ENCODE data around the gene BST1.
"Not testable (repeated sequence)": the region's sequence is repeated elsewhere in the genome, so short reads cannot be mapped to it uniquely, and the experiment has no call there.

BST1 gene

GRCh38 chr4:15711762-15712161 is 8.9 kb downstream of the BST1 start:
- no peak for DNase-seq (ENCODE audit: low read depth)

GRCh38 chr4:15712214-15712613 is 9.3 kb downstream of the BST1 start:
- no peak for DNase-seq (ENCODE audit: low read depth)

- no peak for DNase-seq (ENCODE audit: low read depth)
Measured at GRCh38 chr4:15714141-15714540, 11.3 kb downstream of the BST1 start.

DNA sequence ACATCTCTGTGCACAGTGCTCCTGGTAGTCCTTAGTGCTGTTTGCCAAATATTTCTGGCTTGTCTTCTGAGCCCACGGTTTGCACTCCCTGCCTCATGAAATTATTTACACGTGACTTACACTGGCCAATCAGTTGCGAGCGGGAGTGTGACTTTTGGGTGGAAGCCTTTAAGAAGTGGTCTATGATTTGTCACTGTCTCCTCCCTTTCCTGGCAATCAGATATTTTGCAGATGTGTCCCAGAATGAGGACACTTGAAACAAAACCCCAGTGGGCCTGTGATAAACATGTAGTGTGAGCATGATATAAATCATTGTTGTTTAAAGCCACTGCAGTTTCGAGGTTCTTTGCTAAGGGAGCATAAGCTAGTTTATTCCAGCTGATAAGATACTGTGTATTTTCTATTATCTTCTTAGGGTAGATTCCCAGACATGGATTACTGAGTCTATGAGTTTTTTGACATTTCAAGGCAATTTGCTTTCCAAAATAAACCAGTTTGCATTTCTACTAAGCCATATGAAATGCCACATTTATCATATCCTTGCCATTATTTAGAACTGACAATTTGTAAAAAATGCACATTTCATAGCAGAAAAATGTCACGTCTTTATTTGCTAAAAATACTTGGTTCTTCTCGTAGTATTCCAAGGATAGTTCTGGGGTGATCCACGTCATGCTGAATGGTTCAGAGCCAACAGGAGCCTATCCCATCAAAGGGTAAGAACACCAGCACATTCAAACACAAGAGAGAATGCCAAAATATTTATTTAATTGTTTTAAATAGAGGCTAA is 12.0 kb downstream of the BST1 start:
- DNase-seq (ENCODE audit: low read depth) = no peak

- no peak for DNase-seq (ENCODE audit: low read depth)
Measured at GRCh38 chr4:15716115-15716514, 13.2 kb downstream of the BST1 start.

DNA sequence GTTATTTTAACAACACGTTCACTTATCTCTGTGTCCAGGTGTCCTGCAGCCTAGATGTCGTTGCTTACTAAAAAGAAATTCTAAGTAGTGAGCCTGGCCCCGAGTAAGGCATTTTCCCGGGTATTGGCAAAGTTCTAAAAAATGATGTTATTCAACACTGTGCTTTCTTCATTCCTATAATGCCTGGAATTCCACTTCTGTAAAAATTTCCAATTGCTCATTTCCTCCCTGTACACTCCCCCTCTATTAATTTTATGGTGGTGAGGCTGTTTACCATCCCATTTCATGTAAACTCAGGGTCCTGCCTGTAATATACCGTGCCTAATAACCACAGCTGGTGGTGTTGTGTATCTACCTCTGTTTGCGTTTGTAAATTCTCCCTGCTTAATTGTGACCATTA is 14.2 kb downstream of the BST1 start:
- no peak for DNase-seq (ENCODE audit: low read depth)

GRCh38 chr4:15717657-15718416 is 15.0 kb downstream of the BST1 start:
- DNase-seq (ENCODE audit: low read depth) = no peak

GRCh38 chr4:15718465-15718864 is 15.6 kb downstream of the BST1 start:
- no peak for DNase-seq (ENCODE audit: low read depth)

- DNase-seq (ENCODE audit: low read depth) = no peak
Measured at GRCh38 chr4:15718959-15719358, 16.1 kb downstream of the BST1 start.

DNA sequence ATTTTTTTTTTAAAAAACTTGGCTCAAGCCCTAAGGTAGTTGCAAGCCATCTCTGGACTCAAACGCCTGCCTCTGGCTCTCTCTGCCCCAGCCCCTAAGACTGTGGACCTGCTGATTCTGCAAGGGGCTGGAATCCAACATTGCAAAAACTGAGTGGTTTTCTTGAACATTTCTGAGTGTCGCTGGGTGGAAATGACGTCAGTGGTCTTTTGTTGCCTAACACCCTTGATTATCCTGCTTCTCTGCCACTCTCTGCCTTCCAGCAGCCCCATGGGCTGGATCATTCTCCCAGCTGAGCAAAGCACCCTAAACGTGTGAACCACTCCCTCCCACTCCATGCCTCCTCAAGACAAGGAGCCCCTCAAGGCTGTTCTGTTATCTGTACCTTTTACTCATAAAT is 16.6 kb downstream of the BST1 start:
- no peak for DNase-seq (ENCODE audit: low read depth)

GRCh38 chr4:15720851-15721250 is 18.0 kb downstream of the BST1 start:
- no peak for DNase-seq (ENCODE audit: low read depth)

- no peak for DNase-seq (ENCODE audit: low read depth)
Measured at GRCh38 chr4:15725608-15726007, 22.7 kb downstream of the BST1 start.

DNA sequence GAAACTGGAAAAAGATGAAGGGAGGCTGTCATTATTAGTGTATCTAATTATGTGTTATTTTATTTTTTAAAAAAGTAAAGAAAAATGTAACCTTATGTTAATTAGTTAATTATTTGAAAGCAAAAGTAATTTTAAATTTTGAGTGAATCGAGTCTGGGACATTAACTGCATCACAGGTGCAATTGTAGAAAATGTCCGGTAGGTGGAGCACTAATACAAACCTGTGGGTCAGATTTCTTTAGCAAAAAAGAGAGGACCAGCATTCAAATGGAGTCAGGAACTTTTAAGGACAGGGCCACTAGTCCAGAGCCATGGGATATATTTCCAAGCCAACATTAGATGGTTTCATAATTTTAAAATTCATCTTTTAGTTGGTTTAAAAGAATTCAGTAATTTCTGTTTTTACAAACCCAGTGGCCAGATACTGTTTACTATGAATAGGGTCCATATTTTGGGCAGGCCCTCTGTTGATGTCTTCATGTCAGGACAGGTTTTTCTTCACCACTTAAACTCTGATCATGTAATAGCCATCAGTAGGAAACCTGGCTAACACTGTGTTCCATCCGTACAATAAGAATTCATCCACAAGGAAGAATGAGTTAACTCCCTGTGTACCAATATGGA is 27.2 kb downstream of the BST1 start:
- no peak for DNase-seq (ENCODE audit: low read depth)

GRCh38 chr4:15733061-15733460 is 30.2 kb downstream of the BST1 start:
- not testable (repeated sequence) for DNase-seq (ENCODE audit: low read depth)

DNA sequence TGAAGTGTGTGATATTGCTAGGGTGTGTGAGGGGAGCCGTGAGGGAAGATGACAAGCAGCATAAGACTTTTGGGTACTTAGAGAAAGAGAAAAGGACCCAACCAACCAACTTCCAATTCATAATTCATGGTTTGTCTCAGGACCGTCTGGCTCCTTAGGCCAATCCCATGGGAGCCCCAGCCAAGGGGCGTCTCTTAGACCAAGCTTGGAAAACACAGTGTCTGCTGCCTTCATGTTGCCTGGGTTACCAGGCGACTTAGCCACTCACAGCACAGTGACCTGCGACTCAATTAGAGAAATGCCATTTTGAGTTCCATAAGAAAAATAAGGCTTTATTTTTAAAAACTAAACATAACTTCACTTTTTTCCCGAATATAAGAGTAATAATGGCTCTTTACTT is 32.7 kb downstream of the BST1 start:
- DNase-seq (ENCODE audit: low read depth) = no peak

DNA sequence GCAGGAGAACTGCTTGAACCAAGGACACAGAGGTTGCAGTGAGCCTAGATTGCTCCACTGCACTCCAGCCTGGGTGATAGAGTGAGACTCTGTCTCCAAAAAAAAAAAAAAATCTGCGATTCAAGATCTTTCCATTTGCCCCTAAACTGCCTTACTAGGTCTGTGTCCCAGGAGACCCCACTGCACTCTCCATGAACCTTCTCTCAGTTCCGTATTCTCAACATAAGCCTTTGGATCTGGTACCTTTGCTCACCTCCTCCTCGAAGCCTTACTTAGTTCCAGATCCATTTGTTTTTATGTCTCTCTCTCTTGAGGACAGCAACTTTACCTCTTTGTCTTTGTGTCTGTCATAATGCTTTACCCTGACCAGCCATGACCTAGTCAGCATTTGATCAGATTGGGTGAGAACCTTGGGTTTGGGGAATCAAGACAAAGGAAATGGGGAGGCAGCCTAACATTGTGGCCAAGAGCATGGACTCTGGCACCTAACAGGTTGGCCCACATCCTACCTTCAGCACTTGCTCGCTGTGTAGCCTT is 33.7 kb downstream of the BST1 start:
- DNase-seq (ENCODE audit: low read depth) = no peak

GRCh38 chr4:15737255-15737654 is 34.4 kb downstream of the BST1 start:
- no peak for DNase-seq (ENCODE audit: low read depth)

DNA sequence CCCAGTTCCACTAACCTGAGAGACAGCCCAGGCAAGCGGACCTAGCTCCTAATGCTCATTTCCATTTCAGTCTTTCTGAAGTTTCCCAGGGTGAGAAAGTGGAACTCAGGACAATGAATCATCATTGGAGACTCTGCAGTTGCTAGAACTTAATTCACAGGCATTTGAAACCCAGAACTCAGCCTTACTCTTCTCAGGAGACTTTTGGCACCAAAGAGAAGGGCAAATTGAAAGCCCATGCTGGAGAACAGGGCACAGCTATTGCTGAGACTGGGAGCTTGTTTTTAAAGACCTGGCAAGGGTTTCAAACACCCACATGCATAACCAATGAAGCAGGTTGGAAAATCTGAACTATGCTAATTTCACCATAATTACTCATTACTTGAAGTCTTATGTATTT is 36.0 kb downstream of the BST1 start:
- DNase-seq (ENCODE audit: low read depth) = no peak

- no peak for DNase-seq (ENCODE audit: low read depth)
Measured at GRCh38 chr4:15740764-15741404, 38.0 kb downstream of the BST1 start.

GRCh38 chr4:15742083-15742582 is 39.3 kb downstream of the BST1 start:
- DNase-seq (ENCODE audit: low read depth) = no peak

- no peak for DNase-seq (ENCODE audit: low read depth)
Measured at GRCh38 chr4:15742637-15743036, 39.8 kb downstream of the BST1 start.

GRCh38 chr4:15744016-15744545 is 41.2 kb downstream of the BST1 start:
- no peak for DNase-seq (ENCODE audit: low read depth)
